ENCODE data around the gene GOLT1A.

GRCh38 chr1:204241050-204241449 lies 27.3 kb upstream of the GOLT1A start:
- no peak for TF ChIP-seq CTCF (IDR thresholded peaks at IDR 0.05)
- TF ChIP-seq POLR2A (IDR thresholded peaks at IDR 0.05) = no peak
